NCI-H146 (cell line): ENCODE measurements around the gene PRSS8.
"Not testable (repeated sequence)": the region's sequence is repeated elsewhere in the genome, so short reads cannot be mapped to it uniquely, and the experiment has no call there.

ENCODE experiments used
- DNase-seq: peaks from one replicate; lab custom pipeline; 2025; lab: John Stamatoyannopoulos, UW

Gene PRSS8

DNA sequence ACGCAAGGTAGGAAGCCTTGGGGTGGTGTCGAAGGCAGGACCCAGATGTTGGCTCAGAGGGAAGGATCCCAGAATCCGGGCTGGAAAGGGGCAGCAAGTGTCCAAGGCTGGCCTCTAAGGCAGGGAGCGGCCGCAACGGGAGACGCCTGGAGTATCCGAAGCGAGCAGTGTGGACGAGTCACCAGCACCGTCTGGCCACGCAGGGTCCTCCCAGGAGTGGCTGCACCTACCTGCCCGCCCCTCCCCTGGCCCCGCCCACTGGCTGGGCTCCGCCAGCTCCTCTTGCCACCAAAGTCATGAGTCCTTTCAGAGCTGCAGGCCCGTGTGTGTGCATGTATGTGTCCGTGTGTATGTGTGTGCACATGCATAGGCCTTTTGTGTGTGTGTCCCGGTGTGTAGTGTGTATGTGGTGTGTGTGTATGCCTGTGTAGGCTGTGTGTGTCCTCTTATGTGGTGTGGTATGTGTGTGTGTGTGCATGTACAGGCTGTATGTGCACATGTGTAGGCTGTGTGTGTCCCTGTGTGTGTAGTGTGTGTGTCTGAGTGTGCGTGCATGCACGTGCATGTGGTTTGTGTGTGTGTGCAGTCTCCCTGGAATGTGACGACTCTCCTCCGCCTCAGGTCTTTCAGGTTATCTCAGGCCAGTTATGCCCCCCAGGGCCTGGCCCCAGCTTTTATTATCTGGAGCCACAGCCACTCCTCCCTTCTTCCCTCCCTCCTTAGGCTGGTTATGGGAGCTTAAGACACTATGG lies at the start of gene PRSS8:
Gene PRSS8, minus strand, starts transcription at position 193 of the 752 bp plus-strand sequence. CDS start 229 bp downstream, outside the sequence.
- peak; percentile 32 for DNase-seq

DNA sequence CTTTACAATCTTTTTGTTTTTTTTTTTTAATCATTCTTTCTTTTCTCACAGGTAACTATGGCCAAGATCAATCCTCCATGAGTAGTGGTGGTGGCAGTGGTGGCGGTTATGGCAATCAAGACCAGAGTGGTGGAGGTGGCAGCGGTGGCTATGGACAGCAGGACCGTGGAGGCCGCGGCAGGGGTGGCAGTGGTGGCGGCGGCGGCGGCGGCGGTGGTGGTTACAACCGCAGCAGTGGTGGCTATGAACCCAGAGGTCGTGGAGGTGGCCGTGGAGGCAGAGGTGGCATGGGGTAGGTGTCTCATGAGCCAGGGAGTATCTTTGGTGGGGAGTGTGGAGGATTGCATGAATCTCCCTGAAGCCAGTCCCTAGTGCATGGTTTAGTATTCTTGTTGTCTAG lies 49.4 kb upstream of the PRSS8 start:
- no peak for DNase-seq

DNA sequence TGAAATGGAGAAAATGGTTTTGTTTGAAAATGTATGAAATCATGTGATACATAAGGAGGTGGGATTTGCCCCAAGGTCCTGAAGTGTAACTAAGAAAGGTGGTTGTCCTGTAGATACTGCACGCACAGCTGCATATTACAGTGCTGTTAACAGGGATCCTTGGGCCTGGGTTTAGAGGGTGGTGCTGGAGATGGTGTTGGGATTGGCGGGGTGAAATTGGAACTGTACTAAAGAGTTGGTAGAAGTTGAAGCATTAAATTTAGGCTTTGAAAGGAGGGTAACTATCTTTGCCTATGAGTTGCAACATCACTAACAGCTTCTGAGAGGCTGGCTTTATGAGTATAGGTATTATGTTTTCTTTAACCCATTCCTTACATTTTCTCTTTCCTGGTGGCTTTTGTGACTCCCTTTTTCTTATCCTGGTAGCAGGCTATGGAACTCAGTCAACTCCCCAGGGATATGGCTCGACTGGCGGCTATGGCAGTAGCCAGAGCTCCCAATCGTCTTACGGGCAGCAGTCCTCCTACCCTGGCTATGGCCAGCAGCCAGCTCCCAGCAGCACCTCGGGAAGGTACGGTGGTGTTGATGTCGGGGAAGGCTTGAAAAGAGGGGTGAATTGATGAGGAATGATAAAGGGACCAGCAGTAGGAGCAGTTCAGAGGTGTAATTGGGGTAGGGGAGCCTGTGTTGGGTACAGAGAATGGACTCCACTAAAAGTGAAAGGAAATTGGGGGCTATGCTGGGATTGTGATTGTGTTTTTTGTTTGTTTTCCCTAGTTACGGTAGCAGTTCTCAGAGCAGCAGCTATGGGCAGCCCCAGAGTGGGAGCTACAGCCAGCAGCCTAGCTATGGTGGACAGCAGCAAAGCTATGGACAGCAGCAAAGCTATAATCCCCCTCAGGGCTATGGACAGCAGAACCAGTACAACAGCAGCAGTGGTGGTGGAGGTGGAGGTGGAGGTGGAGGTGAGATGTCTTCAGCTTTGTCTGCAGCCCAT lies 48.2 kb upstream of the PRSS8 start:
- DNase-seq, result no peak

DNA sequence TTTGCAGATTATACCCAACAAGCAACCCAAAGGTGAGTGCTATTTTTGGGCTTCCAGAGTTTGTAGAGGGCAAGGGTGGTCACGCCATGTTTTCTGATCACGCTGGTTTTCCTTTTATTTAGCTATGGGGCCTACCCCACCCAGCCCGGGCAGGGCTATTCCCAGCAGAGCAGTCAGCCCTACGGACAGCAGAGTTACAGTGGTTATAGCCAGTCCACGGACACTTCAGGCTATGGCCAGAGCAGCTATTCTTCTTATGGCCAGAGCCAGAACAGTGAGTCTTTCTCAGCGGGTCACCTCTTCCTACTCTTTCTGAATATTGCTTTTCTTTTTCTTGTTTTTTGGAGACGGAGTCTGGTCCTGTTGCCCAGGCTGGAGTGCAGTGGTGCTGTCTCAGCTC lies 46.9 kb upstream of the PRSS8 start:
- no peak for DNase-seq

DNA sequence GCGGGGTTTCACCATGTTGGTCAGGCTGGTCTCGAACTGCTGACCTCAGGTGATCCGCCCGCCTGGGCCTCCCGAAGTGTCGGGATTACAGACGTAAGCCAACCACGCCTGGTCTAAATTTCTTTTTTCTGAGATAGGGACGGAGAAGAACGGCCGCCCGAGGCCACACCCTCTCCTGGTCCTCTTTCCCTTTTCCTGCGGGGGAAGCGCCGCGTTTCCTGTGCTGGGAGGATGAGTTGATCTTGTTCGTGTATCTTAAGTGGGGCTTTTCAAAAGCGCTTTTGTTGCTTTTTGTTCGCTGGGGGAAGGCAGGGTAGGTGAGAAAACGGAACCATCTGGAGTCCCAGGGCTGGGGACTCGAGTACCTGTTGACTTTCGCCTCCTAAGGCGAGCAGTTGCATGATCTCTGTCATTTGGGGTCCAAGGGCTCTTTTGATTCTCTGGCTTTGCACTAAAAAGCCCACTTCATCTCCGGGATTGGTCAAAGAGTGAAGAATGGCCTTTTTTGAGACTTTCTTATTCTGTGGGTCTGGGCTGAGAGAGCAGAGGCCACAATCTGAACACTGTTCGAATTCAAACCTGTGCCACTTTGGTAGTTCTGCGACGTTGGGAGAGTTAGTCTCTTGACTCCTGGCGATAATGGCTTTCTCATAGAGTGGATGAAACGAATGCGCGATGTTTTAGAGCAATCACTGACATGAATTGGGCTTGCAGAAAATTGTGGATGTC lies 45.7 kb upstream of the PRSS8 start:
- DNase-seq, result peak; percentile 42

DNA sequence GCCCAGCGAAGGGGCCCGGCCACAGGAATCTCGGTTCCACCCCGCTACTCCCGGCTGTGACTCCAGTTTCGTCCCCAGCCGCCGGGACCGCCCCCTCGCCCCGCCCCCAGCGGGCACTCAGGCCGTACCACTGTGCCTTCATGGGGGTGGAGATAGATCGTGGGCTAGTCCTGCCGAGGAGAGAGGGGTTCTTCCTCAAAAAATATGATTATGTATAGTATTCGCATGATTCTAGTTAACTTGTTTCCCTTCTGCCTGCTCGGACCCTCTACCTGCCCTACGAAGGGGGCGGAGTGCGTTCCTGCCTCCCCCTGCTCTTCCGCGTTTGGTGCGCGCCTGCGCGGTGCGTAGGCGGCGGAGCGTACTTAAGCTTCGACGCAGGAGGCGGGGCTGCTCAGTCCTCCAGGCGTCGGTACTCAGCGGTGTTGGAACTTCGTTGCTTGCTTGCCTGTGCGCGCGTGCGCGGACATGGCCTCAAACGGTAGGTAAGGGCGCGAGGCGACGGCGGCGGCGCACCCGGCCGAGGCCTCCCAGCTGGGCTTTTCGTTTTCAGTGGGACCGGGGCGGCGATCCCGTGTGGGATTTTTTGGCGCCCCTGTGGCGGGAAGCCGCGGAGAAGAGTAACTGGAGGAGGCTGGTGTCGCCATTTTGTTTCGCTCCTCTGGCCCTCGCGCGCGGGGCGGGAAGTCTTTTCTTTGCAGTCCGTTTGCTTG lies 44.4 kb upstream of the PRSS8 start, which contains the start of gene FUS:
Gene FUS, plus strand, starts transcription at position 393 of the 713 bp plus-strand sequence. Its CDS starts 76 bp downstream, at position 469.
- DNase-seq, result peak; percentile 93

DNA sequence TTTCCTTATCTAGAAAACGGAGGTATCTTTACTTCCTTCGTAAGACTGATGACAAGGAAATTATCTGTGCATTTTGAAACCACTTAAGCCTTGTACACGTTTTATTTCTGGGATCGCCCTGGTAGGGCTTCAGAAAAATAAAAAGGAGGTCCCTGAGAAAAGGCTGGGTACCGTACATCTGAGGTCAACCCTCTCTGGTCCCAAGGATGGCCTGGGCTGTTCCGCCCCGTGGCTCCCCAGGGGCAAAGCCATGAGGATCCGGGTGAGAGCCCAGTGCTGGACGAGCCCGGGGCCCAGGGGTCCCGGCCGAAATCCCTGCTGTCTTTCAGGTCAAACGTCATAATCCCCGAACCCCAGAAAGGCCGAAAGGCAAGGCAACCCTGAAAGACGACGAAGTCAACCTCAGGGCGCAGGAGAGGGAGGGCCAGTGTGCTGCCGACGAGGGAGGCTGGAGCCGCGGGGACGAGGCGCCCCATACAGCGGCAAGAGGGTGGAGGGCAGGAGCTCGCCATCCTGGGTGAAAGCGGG lies 43.8 kb upstream of the PRSS8 start:
- DNase-seq, result no peak

DNA sequence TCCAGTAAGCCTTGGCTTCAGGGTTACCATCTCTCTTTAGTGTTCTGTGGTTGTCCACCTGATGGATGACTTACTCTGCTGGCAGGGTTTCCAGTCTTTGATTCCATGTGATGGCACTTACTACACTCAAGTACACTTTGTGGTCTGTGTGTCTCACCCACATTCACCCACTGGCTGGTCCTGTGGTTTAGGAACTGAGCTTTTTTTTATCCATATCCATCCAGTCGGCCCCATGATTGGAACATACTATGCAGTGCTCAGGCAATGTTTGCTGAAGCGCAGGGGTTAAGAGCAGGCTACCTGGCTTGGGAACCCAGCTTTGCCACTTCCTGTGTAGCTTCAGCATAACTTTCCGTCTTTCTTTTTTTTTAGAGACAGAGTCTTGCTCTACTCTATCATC lies 41.6 kb upstream of the PRSS8 start:
- no peak for DNase-seq

DNA sequence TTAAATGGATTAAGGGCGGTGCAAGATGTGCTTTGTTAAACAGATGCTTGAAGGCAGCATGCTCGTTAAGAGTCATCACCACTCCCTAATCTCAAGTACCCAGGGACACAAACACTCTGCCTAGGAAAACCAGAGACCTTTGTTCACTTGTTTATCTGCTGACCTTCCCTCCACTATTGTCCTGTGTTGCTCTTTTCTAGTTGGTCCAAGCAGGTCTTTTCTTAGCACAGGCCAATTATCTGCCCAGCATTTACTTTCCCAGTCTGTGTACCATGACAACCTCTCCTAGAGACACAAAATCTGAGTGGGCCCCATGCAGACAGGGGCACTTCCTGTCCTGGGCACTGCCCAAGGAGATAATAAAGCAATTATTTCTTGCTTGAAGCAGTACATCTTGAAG lies 34.5 kb upstream of the PRSS8 start:
- peak; percentile 73 for DNase-seq

DNA sequence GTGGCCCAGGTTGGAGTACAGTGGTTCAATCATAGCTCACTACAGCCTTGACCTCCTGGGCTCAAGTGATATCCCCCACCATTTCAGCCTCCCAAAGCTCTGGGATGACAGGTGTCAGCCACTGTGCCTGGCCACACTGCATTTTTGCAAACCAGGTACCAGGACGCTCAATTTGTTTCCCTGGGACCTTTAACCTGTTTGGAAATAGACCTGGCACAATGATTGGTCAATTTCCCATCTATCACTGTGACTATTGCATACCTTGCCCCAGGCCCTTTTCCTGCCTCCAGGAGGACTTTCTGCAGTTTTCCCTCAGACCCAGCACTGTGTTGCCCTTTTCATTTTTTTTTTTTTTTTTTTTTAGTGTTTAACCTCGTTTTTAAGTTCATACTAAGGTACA lies 33.3 kb upstream of the PRSS8 start:
- DNase-seq, result no peak

DNA sequence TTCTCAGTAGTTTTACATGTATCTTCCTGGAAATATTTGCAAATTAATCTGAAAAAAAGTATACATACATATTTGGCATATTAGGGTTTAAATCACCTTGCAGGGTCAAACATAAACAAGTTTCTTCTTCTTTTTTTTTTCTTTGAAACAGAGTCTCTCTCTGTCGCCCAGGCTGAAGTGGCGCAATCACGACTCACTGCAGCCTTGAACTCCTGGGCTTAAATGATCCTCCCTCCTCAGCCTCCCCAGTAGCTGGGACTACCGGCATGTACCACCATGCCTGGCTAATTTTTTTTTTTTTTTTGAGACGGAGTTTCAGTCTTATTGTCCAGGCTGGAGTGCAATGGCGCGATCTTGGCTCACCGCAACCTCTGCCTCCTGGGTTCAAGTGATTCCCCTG lies 31.8 kb upstream of the PRSS8 start:
- DNase-seq, result no peak

DNA sequence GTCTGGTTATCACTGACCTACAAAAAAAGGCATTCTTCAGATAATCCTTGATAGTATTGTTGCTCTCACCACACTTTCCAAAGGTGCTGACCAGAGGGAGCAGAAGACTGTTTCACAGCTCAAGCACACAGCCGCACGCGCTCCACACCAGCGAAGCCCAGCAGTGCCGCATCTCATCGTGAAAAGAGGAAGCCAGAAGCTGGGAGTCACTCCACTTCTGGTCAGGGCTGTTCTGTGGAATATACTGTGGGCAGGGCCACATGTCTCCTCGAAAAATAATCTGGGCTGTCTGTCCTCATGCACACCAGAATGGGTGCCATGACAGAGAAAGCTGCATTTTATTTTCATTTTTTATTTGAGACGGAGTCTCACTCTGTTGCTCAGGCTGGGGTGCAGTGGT lies 21.6 kb upstream of the PRSS8 start:
- DNase-seq, result no peak

DNA sequence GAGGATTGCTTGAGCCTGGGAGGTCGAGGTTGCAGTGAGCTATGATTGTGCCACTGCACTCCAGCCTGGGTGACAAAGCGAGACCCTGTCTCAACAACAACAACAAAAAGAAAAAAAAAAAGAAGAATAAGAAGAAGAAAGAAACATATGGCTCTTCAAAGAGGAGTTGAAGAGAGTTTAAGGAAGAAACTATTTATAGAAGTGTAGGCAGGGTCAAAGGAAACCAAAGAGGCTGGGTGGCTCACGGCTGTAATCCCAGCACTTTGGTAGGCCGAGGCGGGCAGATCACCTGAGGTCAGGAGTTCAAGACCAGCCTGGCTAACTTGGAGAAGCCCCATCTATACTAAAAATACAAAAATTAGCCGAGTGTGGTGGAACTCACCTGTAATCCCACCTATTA lies 15.4 kb upstream of the PRSS8 start:
- DNase-seq, result not testable (repeated sequence)

DNA sequence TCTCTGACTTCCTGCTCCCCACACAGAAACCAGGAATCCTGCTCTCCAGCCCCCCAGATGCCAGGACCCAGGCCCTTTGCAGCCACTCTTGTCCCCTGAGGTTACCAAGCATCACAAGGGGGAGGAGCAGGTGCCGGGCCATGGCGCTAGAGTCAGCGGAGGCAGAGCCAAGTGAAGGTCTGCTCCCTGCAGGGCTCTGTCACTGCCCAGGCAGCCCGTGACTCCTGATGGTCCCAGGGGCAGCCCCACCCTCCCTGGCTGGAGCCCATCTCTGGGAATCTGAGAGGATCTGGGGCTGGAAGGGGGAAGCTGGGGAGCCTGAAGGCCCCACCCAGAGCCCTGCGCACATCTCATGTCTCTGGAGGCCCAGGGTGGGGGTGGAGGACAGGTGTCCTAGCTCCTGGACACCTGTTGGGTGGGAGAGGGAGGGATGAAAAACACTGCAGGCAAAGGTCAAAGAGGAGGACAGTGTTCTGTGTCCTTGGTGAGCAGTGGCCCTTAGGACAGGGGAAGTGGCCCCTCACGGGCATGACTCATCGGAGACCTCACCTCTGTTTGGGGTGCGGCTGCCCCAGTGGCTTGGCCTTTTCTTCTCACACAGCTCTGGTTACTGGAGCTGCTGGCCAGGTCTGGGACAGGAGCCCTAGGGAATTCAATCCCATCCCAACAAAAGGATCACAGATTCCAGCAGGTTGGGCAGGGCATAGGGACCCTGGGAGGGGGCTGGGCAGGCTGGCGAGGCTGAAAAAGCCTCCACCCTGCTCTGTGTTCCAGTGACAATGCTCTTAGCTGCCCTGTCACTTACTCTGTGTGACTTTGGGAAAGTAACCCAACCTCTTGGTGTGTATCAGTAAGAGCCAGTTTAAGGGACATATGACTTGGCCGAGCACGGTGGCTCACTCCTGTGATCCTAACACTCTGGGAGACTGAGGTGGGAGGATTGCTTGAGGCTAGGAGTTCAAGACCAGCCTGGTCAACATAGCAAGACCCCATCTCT lies 14.7 kb upstream of the PRSS8 start, which contains the start of gene PRSS36:
Gene PRSS36, minus strand, starts transcription at position 173 of the 997 bp plus-strand sequence. Its CDS starts 31 bp downstream, at position 142.
- peak; percentile 64 for DNase-seq

DNA sequence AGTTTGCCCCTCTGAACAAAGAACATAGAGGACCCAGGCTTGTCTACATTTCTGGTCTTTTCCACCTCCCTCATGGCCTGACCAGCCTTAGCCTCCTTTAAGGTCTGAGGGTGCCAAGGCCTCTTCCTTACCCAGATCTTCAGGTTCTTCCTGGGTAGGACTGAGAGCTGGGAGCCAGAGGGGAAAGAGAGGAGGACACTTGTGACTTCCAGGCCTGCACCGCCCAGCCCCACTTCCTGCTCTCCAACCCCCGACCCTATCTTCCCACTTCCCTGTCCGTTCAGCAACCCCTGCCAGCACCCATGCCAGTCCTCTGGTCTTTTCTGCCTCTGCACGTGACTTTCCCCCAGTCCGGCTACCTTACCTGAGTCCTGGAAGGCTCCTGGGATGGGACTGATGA lies 13.8 kb upstream of the PRSS8 start:
- DNase-seq, result no peak

DNA sequence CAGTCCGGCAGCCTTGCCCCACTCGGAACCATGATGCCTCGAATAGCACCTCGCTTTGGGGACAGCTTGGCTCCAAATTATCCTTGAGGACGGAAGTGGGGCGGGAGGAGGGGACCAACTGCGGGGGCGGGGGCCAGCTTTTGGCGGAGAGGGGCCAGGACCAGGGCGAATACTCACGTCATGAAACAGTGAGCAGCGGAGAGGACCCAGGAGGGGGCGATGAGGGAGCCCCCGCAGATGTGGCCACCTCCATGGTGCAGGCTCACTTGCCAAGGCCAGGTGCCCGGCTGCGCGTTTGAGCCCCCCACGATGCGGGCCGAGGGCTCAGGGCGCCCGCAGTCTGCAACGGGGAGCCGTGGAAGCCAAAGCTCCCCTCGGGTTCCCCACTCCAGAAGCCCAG lies 13.4 kb upstream of the PRSS8 start:
- DNase-seq, result no peak

DNA sequence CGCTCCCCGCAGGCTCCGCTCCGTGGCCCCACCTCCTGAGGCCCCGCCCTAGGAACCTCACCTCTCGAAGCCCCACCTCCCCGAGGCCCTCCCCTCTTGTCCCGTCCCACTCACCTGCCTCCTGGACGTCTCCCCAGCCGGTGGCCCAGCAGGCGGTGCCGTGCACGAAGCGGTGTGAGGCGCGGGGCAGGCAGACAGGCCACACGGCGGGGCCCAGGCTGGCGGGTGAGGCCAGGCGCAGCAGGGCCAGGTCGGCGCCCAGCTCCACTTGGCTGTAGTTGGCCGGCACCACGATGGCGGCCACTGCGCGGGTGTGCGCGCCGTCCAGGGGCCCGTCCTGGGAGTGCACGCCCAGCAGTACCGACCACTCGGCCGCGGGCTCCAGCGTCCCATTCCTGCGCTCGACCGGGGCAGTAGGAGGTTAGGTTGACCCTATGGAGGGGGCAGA lies 12.8 kb upstream of the PRSS8 start:
- no peak for DNase-seq

DNA sequence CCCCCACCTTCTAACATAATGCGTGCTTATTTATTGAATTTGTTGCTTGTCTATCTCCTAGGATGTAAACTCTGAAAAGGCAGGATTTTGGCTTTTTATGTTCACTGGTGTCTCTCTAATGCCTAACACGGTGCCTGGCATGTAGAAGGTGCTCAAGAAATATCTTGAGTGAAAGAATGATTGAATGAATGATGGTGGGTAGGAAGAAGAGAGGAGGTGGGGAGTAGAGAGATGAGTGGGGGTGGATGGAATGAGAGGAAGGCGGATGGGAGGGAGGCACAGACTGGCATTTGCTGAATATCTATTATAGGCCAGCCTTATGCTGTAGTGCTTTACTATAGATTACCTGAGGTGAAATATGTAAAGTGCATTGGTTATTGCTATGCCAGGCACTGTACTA lies 12.0 kb upstream of the PRSS8 start:
- no peak for DNase-seq

DNA sequence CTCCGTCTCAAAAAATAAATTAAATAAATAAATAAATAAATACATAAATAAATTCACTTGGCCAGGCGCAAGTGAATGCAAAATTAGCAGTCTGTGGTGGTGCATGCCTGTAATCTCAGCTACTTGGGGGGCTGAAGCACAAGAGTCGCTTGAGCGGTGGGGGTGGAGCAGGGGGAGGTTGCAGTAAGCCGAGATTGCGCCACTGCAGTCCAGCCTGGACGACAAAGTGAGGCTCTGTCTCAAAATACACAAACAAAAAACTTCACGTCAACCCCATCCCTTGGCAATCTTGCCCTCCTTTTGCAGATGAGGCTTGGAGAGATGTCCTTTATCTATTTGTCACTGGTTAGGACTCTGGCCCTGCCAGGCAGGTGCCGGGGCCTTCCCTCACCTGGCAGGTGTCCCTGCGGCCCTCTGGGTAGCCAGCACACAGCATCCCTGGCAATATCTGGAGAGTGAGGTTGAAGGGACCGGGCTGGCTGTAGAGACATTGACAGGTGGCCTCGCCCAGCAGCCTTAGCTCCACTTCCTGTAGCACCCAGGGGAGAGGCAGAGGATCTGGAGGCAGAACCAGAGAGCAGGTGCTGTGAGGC lies 10.0 kb upstream of the PRSS8 start:
- DNase-seq, result peak; percentile 77
